Measurements from ENCODE around the gene SCAMP3. TPM values are rescaled to one million over a fixed set of nuclear protein-coding genes. Genes with fewer than 3 reads are reported as not detected.

The SCAMP3 gene
- total RNA-seq, 2 donors from 2014 or later, result 36.8 to 38.9 TPM

GRCh38 chr1:155272466-155273342, 10.5 kb upstream of the SCAMP3 start:
- DNase-seq, result no peak
- 4 to 6% methylated on average over 27 to 33 of the region's 44 CpGs for WGBS, 2 donors
- intact Hi-C loops (cut with DNase I), result no loop called here

GRCh38 chr1:155269381-155269780, 7.2 kb upstream of the SCAMP3 start:
- WGBS, 2 donors, result 91 to 92% methylated on average over 20 to 21 of the region's 21 CpGs
- Histone ChIP-seq H3K4me3 (no peak overlapping the region), H3K9me3 (no peaks in the 10 kb centered on the region), H3K36me3 (replicated peaks in 1 of 2; ENCODE audit: insufficient read depth in 1 of 2, low read depth in 2 of 2) (peaks cover 13 to 47% of the 10 kb centered on the region in 2 donors), H3K4me1 (peaks cover 23% of the 10 kb centered on the region), H3K27ac (no peak overlapping the region), H3K27me3 (no peaks in the 10 kb centered on the region)
- no peak for ATAC-seq
- intact Hi-C loops (cut with DNase I), result no loop called here
- no peak for TF ChIP-seq POLR2A (IDR thresholded peaks at IDR 0.05)
- TF ChIP-seq CTCF (IDR thresholded peaks at IDR 0.05), result no peak
- no peak for DNase-seq

More at GRCh38 chr1:155272466-155273342, 10.5 kb upstream of the SCAMP3 start:
- Histone ChIP-seq H3K9me3 (no peaks in the 10 kb centered on the region), H3K4me1 (peaks cover 25% of the 10 kb centered on the region), H3K27ac (peak overlapping the region; percentile 90 to 97 (median 94)), H3K36me3 (replicated peaks in 1 of 2; ENCODE audit: insufficient read depth in 1 of 2, low read depth in 2 of 2) (peaks cover 13 to 26% of the 10 kb centered on the region in 2 donors), H3K27me3 (no peaks in the 10 kb centered on the region), H3K4me3 (peak overlapping the region; percentile 73 to 98)
- peak; percentile 22 for ATAC-seq
- TF ChIP-seq POLR2A (IDR thresholded peaks at IDR 0.05), result no peak
- TF ChIP-seq CTCF (IDR thresholded peaks at IDR 0.05), result no peak

- 89 to 92% methylated on average over 19 to 21 of the region's 21 CpGs for WGBS, 2 donors
- intact Hi-C loops (cut with DNase I), result no loop called here
- Histone ChIP-seq H3K9me3 (no peaks in the 10 kb centered on the region), H3K36me3 (replicated peaks in 1 of 2; ENCODE audit: insufficient read depth in 1 of 2, low read depth in 2 of 2) (peaks cover 13 to 50% of the 10 kb centered on the region in 2 donors), H3K4me1 (peaks cover 19% of the 10 kb centered on the region), H3K27me3 (no peaks in the 10 kb centered on the region), H3K27ac (no peak overlapping the region), H3K4me3 (no peak overlapping the region)
- no peak for DNase-seq
- ATAC-seq, result no peak
- no peak for TF ChIP-seq POLR2A (IDR thresholded peaks at IDR 0.05)
- no peak for TF ChIP-seq CTCF (IDR thresholded peaks at IDR 0.05)
Measured at GRCh38 chr1:155268630-155269029, 6.5 kb upstream of the SCAMP3 start.

- peaks cover 13 to 50% of the 10 kb centered on the region in 2 donors for H3K36me3 ChIP-seq (replicated peaks in 1 of 2; ENCODE audit: insufficient read depth in 1 of 2, low read depth in 2 of 2)
- no peak overlapping the region for H3K4me3 ChIP-seq
- no peak overlapping the region for H3K27ac ChIP-seq
- no peak for DNase-seq
- WGBS, 2 donors, result 94 to 100% methylated on average over 2 of the region's 2 CpGs
- H3K27me3 ChIP-seq, result no peaks in the 10 kb centered on the region
- no peak for ATAC-seq
- H3K9me3 ChIP-seq, result no peaks in the 10 kb centered on the region
- no peak for TF ChIP-seq POLR2A (IDR thresholded peaks at IDR 0.05)
- peaks cover 24% of the 10 kb centered on the region for H3K4me1 ChIP-seq
- intact Hi-C loops (cut with DNase I), result no loop called here
Measured at GRCh38 chr1:155267373-155267772, 5.2 kb upstream of the SCAMP3 start.

- Histone ChIP-seq H3K27ac (no peak overlapping the region), H3K27me3 (no peaks in the 10 kb centered on the region), H3K4me3 (no peak overlapping the region), H3K4me1 (peaks cover 17% of the 10 kb centered on the region), H3K9me3 (no peaks in the 10 kb centered on the region), H3K36me3 (replicated peaks in 1 of 2; ENCODE audit: insufficient read depth in 1 of 2, low read depth in 2 of 2) (peaks cover 13 to 50% of the 10 kb centered on the region in 2 donors)
- TF ChIP-seq CTCF (IDR thresholded peaks at IDR 0.05) (no peak), POLR2A (IDR thresholded peaks at IDR 0.05) (no peak)
- ATAC-seq (no peak), DNase-seq (no peak)
- intact Hi-C loops (cut with DNase I), result no loop called here
- 62 to 82% methylated on average over 6 of the region's 6 CpGs for WGBS, 2 donors
Measured at GRCh38 chr1:155266553-155266952, 4.4 kb upstream of the SCAMP3 start.

All from body of pancreas (tissue), 4 donors.